Osteocyte (in vitro differentiated cells): ENCODE measurements around the gene S100Z. TPM values are rescaled to one million over a fixed set of nuclear protein-coding genes. Genes with fewer than 3 reads are reported as not detected.
A peak's percentile ranks its signal among the peaks of the same experiment; 100 is the strongest.

Experiments
- DNase-seq: peaks from one replicate; pipeline ENCODE4 v3.0.0; 2021; ENCODE audit warnings: mixed read lengths; ENCODE audit not compliant: unreplicated experiment; ENCODE audit errors: extremely low spot score
- H3K27ac Mint-ChIP-seq: one replicate; pipeline ENCODE4 v1.8.0; 2021; ENCODE audit warnings: mild to moderate bottlenecking, mixed read lengths; ENCODE audit not compliant: unreplicated experiment
- H3K27me3 Mint-ChIP-seq: one replicate; pipeline ENCODE4 v1.8.0; 2021; ENCODE audit warnings: mixed read lengths; ENCODE audit not compliant: unreplicated experiment
- H3K36me3 Mint-ChIP-seq: one replicate; pipeline ENCODE4 v1.8.0; 2021; ENCODE audit warnings: mixed read lengths; ENCODE audit not compliant: unreplicated experiment
- H3K4me1 Mint-ChIP-seq: one replicate; pipeline ENCODE4 v1.8.0; 2021; ENCODE audit warnings: mixed read lengths; ENCODE audit not compliant: unreplicated experiment
- H3K4me3 Mint-ChIP-seq: one replicate; pipeline ENCODE4 v1.8.0; 2021; ENCODE audit warnings: mild to moderate bottlenecking, moderate library complexity, mixed read lengths; ENCODE audit not compliant: unreplicated experiment
- H3K9me3 Mint-ChIP-seq: one replicate; pipeline ENCODE4 v1.8.0; 2021; ENCODE audit warnings: mixed read lengths; ENCODE audit not compliant: unreplicated experiment
- total RNA-seq: library from RNA; stranded (reverse); gene quantifications from 2 replicates; pipeline ENCODE4 v1.2.1, GENCODE V29; 2021
- TF ChIP-seq, protein P1 (sequence below): fragments of 200-600 bp; sonication (generic); IDR thresholded peaks from 2 replicates; pipeline ENCODE4 v1.5.0; 2021; ENCODE audit warnings: antibody characterized with exemption, mild to moderate bottlenecking, moderate library complexity

The S100Z gene
- total RNA-seq, 1 donor from 2014 or later = not detected

DNA sequence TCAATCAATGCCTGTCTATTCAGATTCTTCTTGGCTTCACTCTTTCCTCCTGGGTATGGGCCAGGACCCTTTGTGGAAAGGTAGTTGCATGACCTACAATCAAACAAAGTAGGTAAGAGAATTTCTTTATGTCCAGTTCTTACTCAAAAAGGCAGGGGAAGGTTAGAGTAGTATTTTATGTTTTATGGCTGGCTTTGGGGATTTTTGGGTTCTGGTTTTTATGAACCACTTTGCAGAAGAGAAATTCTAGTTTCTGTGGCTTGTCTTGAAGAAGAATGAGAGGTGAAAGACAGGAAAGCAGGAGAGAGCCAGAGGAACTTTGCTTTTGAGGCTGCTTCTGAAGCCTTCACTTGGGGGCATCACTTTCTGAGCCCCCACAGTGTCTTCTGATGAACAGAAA, 88.4 kb downstream of the S100Z start:
- DNase-seq = no peak

DNA sequence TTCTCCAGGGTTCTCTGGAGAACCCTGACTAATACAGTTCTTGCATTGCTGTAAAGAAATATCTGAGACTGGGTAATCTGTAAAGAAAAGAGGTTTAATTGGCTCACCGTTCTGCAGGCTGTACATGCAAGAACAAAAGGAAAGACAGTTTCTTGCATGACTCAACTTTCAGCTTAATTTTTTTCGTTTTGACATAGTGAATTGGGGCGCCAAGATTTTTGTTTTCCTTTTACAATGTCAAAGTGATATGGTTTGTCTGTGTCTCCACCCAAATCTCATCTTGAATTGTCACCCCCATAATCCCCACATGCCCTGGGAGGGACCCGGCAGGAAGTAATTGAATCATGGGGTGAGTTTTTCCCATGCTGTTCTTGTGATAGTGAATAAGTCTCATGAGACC, 91.2 kb downstream of the S100Z start:
- DNase-seq = peak; percentile 23
- Mint-ChIP-seq H3K4me3 (no peak overlapping the region), H3K9me3 (no peaks in the 10 kb centered on the region), H3K27ac (peak overlapping the region; percentile 12), H3K27me3 (no peaks in the 10 kb centered on the region), H3K4me1 (peaks cover 44% of the 10 kb centered on the region), H3K36me3 (no peaks in the 10 kb centered on the region)
- TF ChIP-seq, protein P1, sequence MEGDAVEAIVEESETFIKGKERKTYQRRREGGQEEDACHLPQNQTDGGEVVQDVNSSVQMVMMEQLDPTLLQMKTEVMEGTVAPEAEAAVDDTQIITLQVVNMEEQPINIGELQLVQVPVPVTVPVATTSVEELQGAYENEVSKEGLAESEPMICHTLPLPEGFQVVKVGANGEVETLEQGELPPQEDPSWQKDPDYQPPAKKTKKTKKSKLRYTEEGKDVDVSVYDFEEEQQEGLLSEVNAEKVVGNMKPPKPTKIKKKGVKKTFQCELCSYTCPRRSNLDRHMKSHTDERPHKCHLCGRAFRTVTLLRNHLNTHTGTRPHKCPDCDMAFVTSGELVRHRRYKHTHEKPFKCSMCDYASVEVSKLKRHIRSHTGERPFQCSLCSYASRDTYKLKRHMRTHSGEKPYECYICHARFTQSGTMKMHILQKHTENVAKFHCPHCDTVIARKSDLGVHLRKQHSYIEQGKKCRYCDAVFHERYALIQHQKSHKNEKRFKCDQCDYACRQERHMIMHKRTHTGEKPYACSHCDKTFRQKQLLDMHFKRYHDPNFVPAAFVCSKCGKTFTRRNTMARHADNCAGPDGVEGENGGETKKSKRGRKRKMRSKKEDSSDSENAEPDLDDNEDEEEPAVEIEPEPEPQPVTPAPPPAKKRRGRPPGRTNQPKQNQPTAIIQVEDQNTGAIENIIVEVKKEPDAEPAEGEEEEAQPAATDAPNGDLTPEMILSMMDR = no peak

More for the DNA sequence above, 88.4 kb downstream of the S100Z start:
- no peak overlapping the region for H3K4me3 Mint-ChIP-seq
- peaks cover 25% of the 10 kb centered on the region for H3K4me1 Mint-ChIP-seq
- H3K36me3 Mint-ChIP-seq = no peaks in the 10 kb centered on the region
- TF ChIP-seq, protein P1 = no peak
- H3K27ac Mint-ChIP-seq = no peak overlapping the region
- H3K27me3 Mint-ChIP-seq = no peaks in the 10 kb centered on the region
- H3K9me3 Mint-ChIP-seq = peaks cover 7% of the 10 kb centered on the region

- H3K4me3 Mint-ChIP-seq = no peak overlapping the region
- no peak overlapping the region for H3K27ac Mint-ChIP-seq
- no peaks in the 10 kb centered on the region for H3K36me3 Mint-ChIP-seq
- peaks cover 44% of the 10 kb centered on the region for H3K4me1 Mint-ChIP-seq
- no peaks in the 10 kb centered on the region for H3K27me3 Mint-ChIP-seq
- TF ChIP-seq, protein P1 = no peak
- no peaks in the 10 kb centered on the region for H3K9me3 Mint-ChIP-seq
- no peak for DNase-seq
These were observed 91.6 kb downstream of the S100Z start for GRCh38 chr5:76941442-76941841.

- Mint-ChIP-seq H3K9me3 (no peaks in the 10 kb centered on the region), H3K36me3 (no peaks in the 10 kb centered on the region), H3K4me3 (no peak overlapping the region), H3K4me1 (peaks cover 44% of the 10 kb centered on the region), H3K27me3 (no peaks in the 10 kb centered on the region), H3K27ac (peak overlapping the region; percentile 75)
- no peak for DNase-seq
- TF ChIP-seq, protein P1 = no peak
These were observed 92.8 kb downstream of the S100Z start for GRCh38 chr5:76942581-76942980.

GRCh38 chr5:76943006-76943405, 93.2 kb downstream of the S100Z start:
- no peaks in the 10 kb centered on the region for H3K36me3 Mint-ChIP-seq
- H3K4me1 Mint-ChIP-seq = peaks cover 43% of the 10 kb centered on the region
- H3K4me3 Mint-ChIP-seq = no peak overlapping the region
- TF ChIP-seq, protein P1 = no peak
- DNase-seq = peak; percentile 57
- H3K27me3 Mint-ChIP-seq = no peaks in the 10 kb centered on the region
- no peaks in the 10 kb centered on the region for H3K9me3 Mint-ChIP-seq
- peak overlapping the region; percentile 75 for H3K27ac Mint-ChIP-seq
